Vagina (tissue), 2 donors: ENCODE data around the gene GYPC.

Experiments
- POLR2AphosphoS5 ChIP-seq, 2 donors: sonication (generic); formaldehyde crosslinking; IDR thresholded peaks; one replicate each; pipeline ENCODE4 v1.9.0; 2017; ENCODE audit warnings: antibody characterized with exemption in 2 of 2, mild to moderate bottlenecking in 2 of 2, low read depth in 1 of 2; ENCODE audit not compliant: insufficient read depth in 1 of 2
- TF ChIP-seq, protein P1 (sequence below), 3 experiments: fragments of 450-650 bp in 2 of 3; fragments of 200-600 bp in 1 of 3; sonication (generic) in 1 of 3; IDR thresholded peaks; one replicate each; pipeline ENCODE4 v1.5.1; 2017 to 2019; ENCODE audit warnings: antibody characterized with exemption in 3 of 3, mild to moderate bottlenecking in 2 of 3, moderate library complexity in 2 of 3

GRCh38 chr2:126722081-126722480 is 66.1 kb downstream of the GYPC start:
- TF ChIP-seq, protein P1, sequence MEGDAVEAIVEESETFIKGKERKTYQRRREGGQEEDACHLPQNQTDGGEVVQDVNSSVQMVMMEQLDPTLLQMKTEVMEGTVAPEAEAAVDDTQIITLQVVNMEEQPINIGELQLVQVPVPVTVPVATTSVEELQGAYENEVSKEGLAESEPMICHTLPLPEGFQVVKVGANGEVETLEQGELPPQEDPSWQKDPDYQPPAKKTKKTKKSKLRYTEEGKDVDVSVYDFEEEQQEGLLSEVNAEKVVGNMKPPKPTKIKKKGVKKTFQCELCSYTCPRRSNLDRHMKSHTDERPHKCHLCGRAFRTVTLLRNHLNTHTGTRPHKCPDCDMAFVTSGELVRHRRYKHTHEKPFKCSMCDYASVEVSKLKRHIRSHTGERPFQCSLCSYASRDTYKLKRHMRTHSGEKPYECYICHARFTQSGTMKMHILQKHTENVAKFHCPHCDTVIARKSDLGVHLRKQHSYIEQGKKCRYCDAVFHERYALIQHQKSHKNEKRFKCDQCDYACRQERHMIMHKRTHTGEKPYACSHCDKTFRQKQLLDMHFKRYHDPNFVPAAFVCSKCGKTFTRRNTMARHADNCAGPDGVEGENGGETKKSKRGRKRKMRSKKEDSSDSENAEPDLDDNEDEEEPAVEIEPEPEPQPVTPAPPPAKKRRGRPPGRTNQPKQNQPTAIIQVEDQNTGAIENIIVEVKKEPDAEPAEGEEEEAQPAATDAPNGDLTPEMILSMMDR (IDR thresholded peaks at IDR 0.05), result no peak
- TF ChIP-seq POLR2AphosphoS5 (IDR thresholded peaks at IDR 0.05; ENCODE audit: insufficient read depth in 1 of 2, low read depth in 1 of 2), result no peak
